GM12864 (cell line): Measurements from ENCODE around the gene DDRGK1.
"Not testable (repeated sequence)": the region's sequence is repeated elsewhere in the genome, so short reads cannot be mapped to it uniquely, and the experiment has no call there.

Experiments used
- DNase-seq: peaks from one replicate; pipeline ENCODE4 v3.0.0-alpha.2; 2011; ENCODE audit warnings: low read depth
- H3K4me3 ChIP-seq: 2 replicates; pipeline ENCODE4 v1.5.1; 2011; ENCODE audit warnings: mild to moderate bottlenecking, low read depth, low read length, control low read depth
- TF ChIP-seq, protein P1 (sequence below): IDR thresholded peaks from 2 replicates; pipeline ENCODE4 v1.5.1; 2011; ENCODE audit warnings: low read depth, mild to moderate bottlenecking, moderate library complexity, low read length, control low read depth, inconsistent platforms; ENCODE audit errors: missing control alignments

Gene DDRGK1

DNA sequence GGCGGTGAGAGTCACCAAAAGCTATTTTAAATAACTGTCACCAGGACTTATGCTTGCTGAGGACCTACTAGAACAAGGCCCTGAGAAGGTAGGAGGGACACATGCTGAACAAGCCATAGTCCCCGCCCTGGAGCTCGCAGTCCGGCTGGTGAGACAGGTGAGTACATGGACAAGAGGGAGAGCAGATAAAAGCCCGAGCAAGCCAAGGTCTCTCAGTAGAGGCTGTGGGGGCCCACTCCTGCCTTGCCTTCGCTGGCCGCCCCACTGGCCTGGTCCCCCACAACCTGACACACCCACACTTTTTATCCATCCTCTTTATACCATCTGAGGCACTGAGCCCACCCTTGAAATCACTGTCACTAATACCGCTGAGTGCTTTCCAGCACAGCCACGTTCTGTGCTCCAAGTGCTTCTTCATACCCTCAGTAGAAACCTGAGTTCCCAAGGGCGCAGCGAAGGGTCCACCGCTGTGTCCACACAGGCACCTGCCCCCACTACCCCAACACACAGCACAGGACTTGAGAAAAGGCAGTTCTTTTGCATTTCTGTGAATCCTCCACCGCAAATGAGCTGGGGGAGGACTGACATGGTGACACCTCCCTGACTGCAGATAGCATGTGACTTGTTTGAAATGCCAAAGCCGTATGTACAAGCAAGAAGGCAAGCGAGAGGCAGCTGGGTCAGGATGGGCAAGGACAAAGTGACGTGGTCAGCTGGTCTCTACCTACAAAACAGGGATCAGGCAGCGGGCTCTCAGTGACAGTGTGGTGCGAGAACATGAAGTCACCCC is 12.1 kb downstream of the DDRGK1 start:
- no peak overlapping the region for H3K4me3 ChIP-seq
- TF ChIP-seq, protein P1, sequence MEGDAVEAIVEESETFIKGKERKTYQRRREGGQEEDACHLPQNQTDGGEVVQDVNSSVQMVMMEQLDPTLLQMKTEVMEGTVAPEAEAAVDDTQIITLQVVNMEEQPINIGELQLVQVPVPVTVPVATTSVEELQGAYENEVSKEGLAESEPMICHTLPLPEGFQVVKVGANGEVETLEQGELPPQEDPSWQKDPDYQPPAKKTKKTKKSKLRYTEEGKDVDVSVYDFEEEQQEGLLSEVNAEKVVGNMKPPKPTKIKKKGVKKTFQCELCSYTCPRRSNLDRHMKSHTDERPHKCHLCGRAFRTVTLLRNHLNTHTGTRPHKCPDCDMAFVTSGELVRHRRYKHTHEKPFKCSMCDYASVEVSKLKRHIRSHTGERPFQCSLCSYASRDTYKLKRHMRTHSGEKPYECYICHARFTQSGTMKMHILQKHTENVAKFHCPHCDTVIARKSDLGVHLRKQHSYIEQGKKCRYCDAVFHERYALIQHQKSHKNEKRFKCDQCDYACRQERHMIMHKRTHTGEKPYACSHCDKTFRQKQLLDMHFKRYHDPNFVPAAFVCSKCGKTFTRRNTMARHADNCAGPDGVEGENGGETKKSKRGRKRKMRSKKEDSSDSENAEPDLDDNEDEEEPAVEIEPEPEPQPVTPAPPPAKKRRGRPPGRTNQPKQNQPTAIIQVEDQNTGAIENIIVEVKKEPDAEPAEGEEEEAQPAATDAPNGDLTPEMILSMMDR, result no peak
- no peak for DNase-seq

DNA sequence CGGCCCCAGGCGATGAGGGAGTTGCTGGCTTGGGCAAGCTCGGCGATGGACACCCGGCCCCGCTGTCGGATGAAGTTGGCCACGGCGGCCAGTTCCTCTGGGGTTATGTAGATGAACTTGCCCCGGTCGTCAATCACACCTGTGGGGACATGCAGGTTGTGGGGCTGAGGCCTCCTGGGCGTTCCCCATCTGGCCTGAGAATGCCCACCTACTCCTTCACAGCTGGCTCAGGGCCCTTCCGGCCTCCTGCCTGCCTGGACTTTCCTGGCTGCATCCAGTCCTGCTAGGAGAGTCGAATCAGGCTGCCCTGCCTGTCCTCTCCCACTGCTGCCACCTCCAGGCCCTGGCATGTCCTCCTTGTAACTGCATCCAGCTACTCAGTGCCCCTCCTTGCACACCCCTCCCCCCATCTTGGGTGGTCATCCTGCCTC is 13.8 kb downstream of the DDRGK1 start:
- no peak for DNase-seq
- no peak overlapping the region for H3K4me3 ChIP-seq
- TF ChIP-seq, protein P1, result no peak

DNA sequence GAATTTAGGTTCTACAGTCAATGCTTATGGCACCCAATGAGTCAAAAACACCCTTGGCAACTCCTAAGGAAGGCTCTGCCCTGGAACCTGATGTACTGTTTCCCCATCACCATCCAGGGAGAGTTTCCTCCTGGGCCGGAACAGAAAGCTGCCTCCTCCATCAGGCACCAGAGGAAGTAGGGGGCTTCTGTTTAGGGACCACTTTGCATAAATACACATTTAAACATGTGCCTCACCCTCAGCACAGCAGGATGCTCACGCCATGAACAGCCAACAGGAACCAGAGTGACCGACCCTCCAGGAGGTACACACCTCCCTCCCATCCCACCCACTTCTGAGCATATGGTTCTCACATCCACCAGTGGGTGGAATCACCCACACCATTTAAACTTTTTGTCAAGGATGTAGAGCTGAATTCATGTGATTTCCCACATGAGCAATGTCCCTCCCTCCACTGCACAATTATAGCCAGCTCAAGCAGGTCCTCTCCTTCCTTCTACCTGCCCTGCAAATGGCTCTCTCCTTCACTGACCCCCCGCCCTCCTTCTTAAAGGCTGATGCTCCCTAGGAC is 14.8 kb downstream of the DDRGK1 start:
- H3K4me3 ChIP-seq, result no peak overlapping the region
- no peak for DNase-seq
- TF ChIP-seq, protein P1, result no peak

DNA sequence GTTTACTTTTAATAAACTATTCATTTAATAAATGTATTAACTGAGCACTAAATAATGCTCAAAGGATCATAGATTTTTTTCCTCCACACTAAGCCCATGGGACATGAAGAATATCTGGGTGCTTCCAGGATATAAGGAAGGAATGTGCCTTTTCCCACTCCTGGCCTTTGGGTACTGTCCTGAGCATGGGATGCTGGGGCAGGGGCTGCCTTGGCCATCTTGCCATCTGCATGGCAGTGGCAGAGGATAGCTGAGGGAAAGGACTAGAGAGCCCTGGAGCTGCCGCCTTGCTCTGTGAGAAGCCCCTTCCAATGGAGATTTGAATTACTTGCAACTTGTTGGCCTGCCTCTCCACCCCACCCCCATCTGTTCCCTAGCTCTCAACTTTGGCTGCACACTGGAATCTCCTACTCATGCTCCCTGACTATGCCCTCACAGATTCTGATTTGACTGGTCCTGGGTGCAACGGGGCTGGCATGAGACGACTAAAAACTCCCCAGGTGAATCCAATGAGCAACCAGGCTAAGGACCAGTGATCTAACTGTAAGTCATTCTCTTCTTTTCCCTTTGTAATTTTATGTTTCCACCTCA is 15.6 kb downstream of the DDRGK1 start:
- DNase-seq, result no peak
- TF ChIP-seq, protein P1, result no peak
- H3K4me3 ChIP-seq, result no peak overlapping the region

DNA sequence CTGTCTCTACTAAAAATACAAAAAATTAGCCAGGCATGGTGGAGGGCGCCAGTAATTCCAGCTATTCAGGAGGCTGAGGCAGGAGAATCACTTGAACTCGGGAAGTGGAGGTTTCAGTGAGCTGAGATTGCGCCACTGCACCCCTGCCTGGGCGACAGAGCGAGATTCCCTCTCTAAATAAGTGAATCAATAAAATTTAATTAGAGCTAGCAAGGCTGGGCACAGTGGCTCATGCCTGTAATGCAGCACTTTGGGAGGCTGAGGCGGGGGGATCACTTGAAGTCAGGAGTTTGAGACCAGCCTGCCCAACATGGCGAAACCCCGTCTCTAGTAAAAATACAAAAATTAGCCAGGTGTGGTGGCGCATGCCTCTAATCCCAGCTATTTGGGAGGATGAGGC is 16.6 kb downstream of the DDRGK1 start:
- H3K4me3 ChIP-seq, DNase-seq: not testable (repeated sequence)

DNA sequence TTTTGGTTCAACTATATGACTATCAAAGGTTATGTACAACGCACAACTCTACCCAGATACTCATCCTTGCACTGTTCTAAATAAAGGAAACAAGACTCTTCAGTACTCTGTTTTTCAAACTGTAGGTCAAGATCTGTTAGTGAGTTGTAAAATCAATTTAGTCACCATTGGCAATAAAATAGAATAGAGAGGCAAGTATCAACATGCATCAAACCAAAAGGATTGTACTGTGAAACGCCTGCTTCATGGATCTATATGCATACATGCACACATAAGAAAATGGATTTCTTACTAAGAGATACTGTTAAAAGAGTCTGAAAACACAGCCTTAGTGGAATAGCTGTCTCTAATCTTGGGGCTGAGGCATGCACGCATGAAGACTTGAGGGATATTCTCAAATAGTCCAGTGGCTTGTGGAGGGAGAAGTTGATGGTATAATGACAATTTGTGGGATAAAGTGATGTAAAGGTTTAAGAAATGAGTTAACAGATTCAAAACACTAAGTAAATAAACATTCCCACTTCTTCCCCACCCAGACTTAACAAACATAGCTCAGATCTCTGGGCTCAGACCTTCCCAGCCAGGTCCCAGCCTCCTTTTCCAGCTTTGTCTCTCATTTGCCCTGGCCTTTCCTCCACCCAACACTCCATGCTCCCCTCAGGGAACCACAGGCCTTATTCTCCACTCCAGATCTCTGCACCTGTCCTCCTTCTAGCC is 20.4 kb downstream of the DDRGK1 start:
- no peak for DNase-seq
- no peak overlapping the region for H3K4me3 ChIP-seq
- TF ChIP-seq, protein P1, result no peak

DNA sequence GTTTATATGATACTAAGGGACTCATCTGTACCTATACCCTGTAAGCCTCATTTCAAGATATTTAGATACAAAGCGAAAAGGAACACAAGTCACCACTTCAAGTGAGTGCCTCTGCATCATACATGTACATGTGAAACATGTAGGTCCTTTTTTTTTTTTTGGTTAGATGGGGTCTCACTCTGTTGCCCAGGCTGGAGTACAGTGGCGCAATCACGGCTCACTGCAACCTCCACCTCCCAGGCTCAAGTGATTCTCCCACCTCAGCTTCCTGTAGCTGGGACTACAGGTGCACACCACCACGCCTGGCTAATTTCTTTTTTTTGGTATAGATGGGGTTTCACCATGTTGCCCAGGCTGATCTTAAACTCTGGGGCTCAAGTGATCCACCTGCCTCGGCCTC is 22.1 kb downstream of the DDRGK1 start:
- DNase-seq, H3K4me3 ChIP-seq: not testable (repeated sequence)
